AG04450 (cell line): Measurements from ENCODE around the gene MFAP5. TPM values are rescaled to one million over a fixed set of nuclear protein-coding genes. Genes with fewer than 3 reads are reported as not detected.
"Not testable (repeated sequence)": the region's sequence is repeated elsewhere in the genome, so short reads cannot be mapped to it uniquely, and the experiment has no call there.

Experiments used
- CTCF ChIA-PET: fragments of 300-600, 350-600 bp; formaldehyde crosslinking; extraction: SDS; loops from one replicate; lab custom pipeline; 2022; ENCODE audit warnings: antibody characterized with exemption, inconsistent platforms; lab: Charles Lee
- POLR2A ChIA-PET: fragments of 350-600 bp; formaldehyde crosslinking; extraction: SDS; loops from one replicate; lab custom pipeline; 2021; ENCODE audit warnings: antibody characterized with exemption, inconsistent platforms; lab: Yijun Ruan, JAX
- DNase-seq: peaks from one replicate; pipeline ENCODE4 v3.0.0-alpha.2; 2011; ENCODE audit warnings: low read depth, low spot score
- H3K27ac ChIP-seq: one replicate; pipeline ENCODE4 v1.5.1; 2012; ENCODE audit warnings: low read depth, low read length, control low read depth
- H3K27me3 ChIP-seq: one replicate; pipeline ENCODE4 v1.6.0; 2012; ENCODE audit warnings: low read length; ENCODE audit not compliant: control insufficient read depth, insufficient read depth
- H3K4me3 ChIP-seq: 2 replicates; pipeline ENCODE4 v1.5.1; 2011; ENCODE audit warnings: mild to moderate bottlenecking, low read depth, low read length, control low read depth
- H3K9me3 ChIP-seq: 2 replicates; pipeline ENCODE4 v1.5.1; 2012; ENCODE audit warnings: low read length; ENCODE audit not compliant: control insufficient read depth, insufficient read depth
- CTCF ChIP-seq: IDR thresholded peaks from 2 replicates; pipeline ENCODE4 v1.5.1; 2011; ENCODE audit warnings: low read depth, low read length, control low read depth, inconsistent platforms
- polyA plus RNA-seq: library from polyadenylated mRNA; depleted of rRNA; stranded (reverse); fragments of >200 nt; gene quantifications from 2 replicates; pipeline ENCODE4 v1.2.3, GENCODE V29; 2011

MFAP5 gene
- polyA plus RNA-seq, 1 experiment: 0.60 TPM

- Histone ChIP-seq H3K9me3 (no peaks in the 10 kb centered on the region; the same call in 1 of the 2 replicates), H3K4me3 (no peak overlapping the region), H3K27ac (no peak overlapping the region), H3K27me3 (no peaks in the 10 kb centered on the region)
- TF ChIP-seq CTCF: no peak
- POLR2A ChIA-PET: no interaction called here
- DNase-seq: no peak
- CTCF ChIA-PET: no interaction called here
These were observed 25.4 kb downstream of the MFAP5 start for GRCh38 chr12:8637244-8637643.

DNA sequence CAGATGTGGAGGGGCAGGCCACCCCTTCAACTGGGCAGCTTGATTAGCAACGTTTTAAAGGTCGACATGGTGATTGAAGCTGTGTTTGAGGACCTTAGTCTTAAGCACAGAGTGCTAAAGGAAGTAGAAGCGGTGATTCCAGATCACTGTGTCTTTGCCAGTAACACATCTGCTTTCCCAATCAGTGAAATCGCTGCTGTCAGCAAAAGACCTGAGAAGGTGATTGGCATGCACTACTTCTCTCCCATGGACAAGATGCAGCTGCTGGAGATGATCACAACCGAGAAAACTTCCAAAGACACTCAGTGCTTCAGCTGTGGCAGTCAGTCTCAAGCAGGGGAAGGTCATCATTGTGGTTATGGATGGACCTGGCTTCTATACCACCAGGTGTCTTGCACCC is 26.0 kb downstream of the MFAP5 start:
- no peak for DNase-seq
- TF ChIP-seq CTCF: no peak
- no peak overlapping the region for H3K27ac ChIP-seq
- H3K4me3 ChIP-seq: no peak overlapping the region
- H3K27me3 ChIP-seq: no peaks in the 10 kb centered on the region
- CTCF ChIA-PET: no interaction called here
- no peaks in the 10 kb centered on the region; the same call in 1 of the 2 replicates for H3K9me3 ChIP-seq
- POLR2A ChIA-PET: no interaction called here

DNA sequence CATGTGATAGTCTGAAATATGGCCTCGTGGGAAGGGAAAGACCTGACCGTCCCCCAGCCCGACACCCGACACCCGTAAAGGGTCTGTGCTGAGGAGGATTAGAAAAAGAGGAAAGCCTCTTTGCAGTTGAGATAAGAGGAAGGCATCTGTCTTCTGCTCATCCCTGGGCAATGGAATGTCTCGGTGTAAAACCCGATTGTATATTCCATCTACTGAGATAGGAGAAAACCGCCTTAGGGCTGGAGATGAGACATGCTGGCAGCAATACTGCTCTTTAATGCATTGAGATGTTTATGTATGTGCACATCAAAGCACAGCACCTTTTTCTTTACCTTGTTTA is 26.6 kb downstream of the MFAP5 start:
- DNase-seq, H3K9me3 ChIP-seq, H3K27ac ChIP-seq, H3K27me3 ChIP-seq, CTCF ChIA-PET, H3K4me3 ChIP-seq, POLR2A ChIA-PET: not testable (repeated sequence)

GRCh38 chr12:8635342-8636006 is 27.2 kb downstream of the MFAP5 start:
- H3K27me3 ChIP-seq, H3K4me3 ChIP-seq, DNase-seq, H3K27ac ChIP-seq, POLR2A ChIA-PET, CTCF ChIA-PET, H3K9me3 ChIP-seq: not testable (repeated sequence)

DNA sequence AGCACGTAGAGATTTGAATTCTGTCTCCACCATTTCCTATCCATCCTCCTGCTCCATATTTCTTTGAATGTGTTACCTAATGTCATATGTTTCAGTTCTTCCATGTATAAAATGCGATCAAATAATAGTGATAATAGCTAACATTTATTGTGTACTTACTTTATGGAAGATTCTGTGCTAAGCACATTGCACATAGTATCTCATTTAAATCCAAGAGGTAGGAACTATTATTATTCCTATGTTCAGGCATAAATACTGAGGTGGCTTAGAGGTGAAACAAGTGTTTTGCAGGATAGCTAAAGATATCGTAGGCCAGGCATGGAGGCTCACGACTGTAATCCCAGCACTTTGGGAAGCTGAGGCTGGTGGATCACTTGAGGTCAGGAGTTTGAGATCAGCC is 32.5 kb downstream of the MFAP5 start:
- H3K4me3 ChIP-seq: no peak overlapping the region
- H3K9me3 ChIP-seq: no peaks in the 10 kb centered on the region; the same call in 1 of the 2 replicates
- no peak for TF ChIP-seq CTCF
- no peaks in the 10 kb centered on the region for H3K27me3 ChIP-seq
- no peak for DNase-seq
- POLR2A ChIA-PET: no interaction called here
- CTCF ChIA-PET: no interaction called here
- no peak overlapping the region for H3K27ac ChIP-seq

GRCh38 chr12:8629486-8630033 is 33.1 kb downstream of the MFAP5 start:
- CTCF ChIA-PET: interaction anchor here (0.9 to 1.0 kb wide), 2 partner anchors 28 to 260 kb away, joined by 3 read pairs; no protein-coding TSS in a partner anchor
- DNase-seq: no peak
- Histone ChIP-seq H3K27ac (no peak overlapping the region), H3K4me3 (no peak overlapping the region), H3K27me3 (no peaks in the 10 kb centered on the region), H3K9me3 (peaks cover 2% of the 10 kb centered on the region; the same call in 1 of the 2 replicates)
- POLR2A ChIA-PET: no interaction called here
- TF ChIP-seq CTCF: no peak
